T-helper 2 cell treated with Interferon-gamma antibody and Interleukin-4, amounts not matched to agents 100 ng/mL and 5 ng/mL, for 36 hours (primary cell): ENCODE measurements around the gene IPO7. TPM values are rescaled to one million over a fixed set of nuclear protein-coding genes. Genes with fewer than 3 reads are reported as not detected.

Experiments
- intact Hi-C: fragments of 100-400 bp; cut with micrococcal nuclease; formaldehyde crosslinking; loops from one replicate; pipeline ENCODE4 v1.15.1; 2023
- total RNA-seq: library from RNA; stranded (reverse); gene quantifications from 2 replicates; pipeline ENCODE4 v1.2.3, GENCODE V29; 2022

The IPO7 gene
- total RNA-seq, 1 donor from 2014 or later = 118 TPM

GRCh38 chr11:9489080-9489765 is 104.8 kb downstream of the IPO7 start:
- intact Hi-C loops = no loop called here

- intact Hi-C loops = no loop called here
These were observed 105.9 kb downstream of the IPO7 start for GRCh38 chr11:9490376-9490775.

- intact Hi-C loops = no loop called here
These were observed 109.0 kb downstream of the IPO7 start for GRCh38 chr11:9493492-9493891.

GRCh38 chr11:9494316-9494715 is 109.9 kb downstream of the IPO7 start:
- intact Hi-C loops = no loop called here

- intact Hi-C loops = no loop called here
These were observed 111.5 kb downstream of the IPO7 start for GRCh38 chr11:9495803-9496514.

Other genes with a start within 250 kb of the IPO7 start
- gene DENND5A, start 119.3 kb upstream of the IPO7 start, total RNA-seq = 44.7 and 47.0 TPM in 2 replicates
- gene TMEM41B, start 70.1 kb upstream of the IPO7 start, total RNA-seq = 33.5 and 38.0 TPM in 2 replicates
- 27.4 and 33.4 TPM in 2 replicates for gene ZNF143, start 76.4 kb downstream of the IPO7 start, total RNA-seq
- 67.1 and 67.7 TPM in 2 replicates for gene WEE1, start 189.0 kb downstream of the IPO7 start, total RNA-seq